Skeletal muscle satellite cell (primary cell): Measurements from ENCODE around the gene CCDC187.

Experiments
- H3K27me3 ChIP-seq: 2 replicates; pipeline ENCODE4 v1.7.0; 2013; ENCODE audit warnings: low read length; ENCODE audit not compliant: control insufficient read depth, insufficient read depth
- H3K36me3 ChIP-seq: 2 replicates; pipeline ENCODE4 v1.7.0; 2013; ENCODE audit warnings: mild to moderate bottlenecking, control low read depth, low read length; ENCODE audit not compliant: insufficient read depth
- H3K4me1 ChIP-seq: 2 replicates; pipeline ENCODE4 v1.7.0; 2013; ENCODE audit warnings: low read length; ENCODE audit not compliant: control insufficient read depth, insufficient read depth
- H3K4me2 ChIP-seq: 2 replicates; pipeline ENCODE4 v1.7.0; 2013; ENCODE audit warnings: mild to moderate bottlenecking, low read length
- H3K4me3 ChIP-seq: 2 replicates; pipeline ENCODE4 v1.7.0; 2013; ENCODE audit warnings: low read length
- H3K9ac ChIP-seq: 2 replicates; pipeline ENCODE4 v1.7.0; 2013; ENCODE audit warnings: mild to moderate bottlenecking, low read depth, low read length, moderate library complexity
- H3K9me3 ChIP-seq: replicated peaks from 2 replicates; pipeline ENCODE4 v1.7.0; 2013; ENCODE audit warnings: mild to moderate bottlenecking, control low read depth, low read length

The CCDC187 gene

DNA sequence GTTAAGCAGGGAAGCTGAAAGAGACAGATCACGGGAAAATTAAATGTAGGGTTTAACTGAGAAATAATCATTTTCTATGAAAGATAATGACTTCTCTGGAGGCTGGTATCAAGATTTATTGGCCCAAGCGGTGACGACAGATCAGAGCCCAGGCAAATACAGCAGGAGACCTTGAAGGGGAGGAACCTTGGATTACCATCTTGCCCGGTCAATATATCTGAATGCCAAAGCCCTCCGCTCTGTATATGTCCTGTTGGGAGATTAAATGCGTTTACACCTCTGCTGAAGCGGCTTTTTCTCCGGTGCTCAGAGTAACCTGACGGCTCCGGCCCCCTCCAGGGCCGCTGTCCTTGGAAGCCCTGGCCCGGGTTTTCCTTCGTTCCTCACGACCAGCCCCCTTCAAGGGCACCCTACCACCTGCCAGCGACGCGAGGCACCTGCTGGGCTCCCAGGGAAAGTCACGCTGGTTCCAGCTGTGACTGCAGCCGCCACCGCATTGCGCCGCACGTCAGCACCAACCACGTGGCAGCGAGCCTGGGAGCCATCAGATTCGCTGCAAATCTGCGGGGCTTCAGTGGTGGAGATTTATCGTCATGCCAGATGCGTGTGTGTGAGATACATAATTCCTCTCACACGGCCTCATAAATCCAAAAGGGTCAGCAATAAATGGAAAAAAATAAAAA, 53.9 kb downstream of the CCDC187 start:
- Histone ChIP-seq H3K4me3 (no peak overlapping the region), H3K36me3 (no peaks in the 10 kb centered on the region), H3K4me1 (peaks cover 9% of the 10 kb centered on the region), H3K9me3 (no peaks in the 10 kb centered on the region), H3K9ac (no peak overlapping the region), H3K4me2 (no peak overlapping the region), H3K27me3 (peaks cover 32% of the 10 kb centered on the region)

DNA sequence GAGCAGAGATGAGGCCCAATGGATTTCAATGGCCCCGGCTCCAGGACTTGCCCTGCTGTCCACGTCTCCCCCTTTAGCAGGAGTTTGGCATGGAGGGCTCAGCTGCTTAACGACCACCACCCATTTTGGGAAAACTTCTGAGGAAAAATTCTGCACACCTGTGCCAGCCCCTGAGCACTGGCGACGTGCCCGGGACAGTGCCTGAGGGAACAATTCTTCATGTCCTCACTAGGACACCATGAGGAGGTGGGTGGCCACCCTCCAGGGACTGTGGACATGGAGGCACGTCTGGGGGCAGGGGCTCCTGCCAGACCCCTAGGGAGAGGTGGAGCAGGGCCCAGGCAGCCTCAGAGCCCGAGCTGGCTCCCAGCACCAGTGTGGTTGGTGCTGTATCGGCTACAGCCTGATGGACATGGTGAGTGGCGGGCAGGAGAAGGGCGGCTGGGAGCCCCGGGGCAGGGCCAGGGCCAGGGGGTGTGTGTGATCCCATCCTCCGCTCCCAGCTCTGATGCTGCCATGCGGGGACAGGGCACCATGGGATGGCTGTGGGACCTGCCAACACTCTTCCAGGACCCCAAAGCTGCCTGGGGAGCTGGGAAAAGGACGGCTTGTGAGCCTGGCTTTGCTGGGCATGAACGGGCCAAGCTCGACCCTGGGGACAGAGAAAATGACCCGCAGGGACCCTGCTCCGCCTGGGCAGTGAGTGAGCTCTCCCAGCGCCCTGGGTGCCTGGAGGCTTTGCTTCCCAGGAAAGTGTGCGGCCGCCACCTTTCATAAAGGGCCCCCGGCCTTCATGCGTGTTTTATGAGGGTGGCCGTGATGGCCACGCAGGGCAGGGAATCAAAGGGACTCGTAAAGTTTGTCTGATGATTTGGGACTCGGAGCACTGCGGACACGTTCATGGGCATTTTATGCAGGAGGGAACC, 54.7 kb downstream of the CCDC187 start:
- Histone ChIP-seq H3K4me3 (no peak overlapping the region), H3K9ac (no peak overlapping the region), H3K9me3 (no peaks in the 10 kb centered on the region), H3K27me3 (peaks cover 32% of the 10 kb centered on the region), H3K36me3 (no peaks in the 10 kb centered on the region), H3K4me2 (no peak overlapping the region), H3K4me1 (peaks cover 9% of the 10 kb centered on the region)

DNA sequence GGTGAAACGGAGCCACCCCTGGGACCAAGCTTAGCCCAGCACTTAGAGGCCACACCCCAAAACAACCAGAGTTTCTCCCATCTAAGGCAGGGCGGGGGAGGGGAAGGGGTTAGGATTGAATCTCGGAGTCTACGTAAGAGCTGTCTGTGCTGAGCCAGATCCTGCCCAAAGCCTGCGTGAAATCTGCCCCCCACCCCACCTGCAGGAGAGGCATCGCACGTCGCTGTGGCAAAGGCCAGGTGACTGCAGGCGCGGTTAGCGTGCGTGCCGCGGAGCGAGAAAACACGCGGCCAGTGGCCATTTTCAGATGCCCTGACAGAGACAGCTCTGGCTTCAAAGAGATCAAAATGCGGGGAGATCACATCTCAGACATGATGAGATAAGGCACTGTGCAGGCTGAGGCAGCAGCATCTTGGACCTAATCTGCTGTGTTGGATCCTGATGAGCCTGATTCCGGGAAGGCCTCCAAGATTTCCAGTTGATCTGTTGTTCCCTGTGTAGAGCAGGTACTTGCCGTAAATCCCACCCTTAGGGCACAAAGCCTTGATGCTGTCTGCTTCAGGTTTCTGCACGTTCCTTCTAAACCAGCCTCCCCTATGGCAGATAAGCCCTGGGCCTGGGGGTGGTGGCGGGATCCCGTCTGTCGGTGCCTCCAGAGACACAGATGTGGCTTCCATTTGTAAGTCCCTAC, 55.8 kb downstream of the CCDC187 start:
- Histone ChIP-seq H3K9me3 (no peaks in the 10 kb centered on the region), H3K36me3 (no peaks in the 10 kb centered on the region), H3K9ac (no peak overlapping the region), H3K27me3 (peaks cover 32% of the 10 kb centered on the region), H3K4me2 (no peak overlapping the region), H3K4me3 (no peak overlapping the region), H3K4me1 (peaks cover 15% of the 10 kb centered on the region)

DNA sequence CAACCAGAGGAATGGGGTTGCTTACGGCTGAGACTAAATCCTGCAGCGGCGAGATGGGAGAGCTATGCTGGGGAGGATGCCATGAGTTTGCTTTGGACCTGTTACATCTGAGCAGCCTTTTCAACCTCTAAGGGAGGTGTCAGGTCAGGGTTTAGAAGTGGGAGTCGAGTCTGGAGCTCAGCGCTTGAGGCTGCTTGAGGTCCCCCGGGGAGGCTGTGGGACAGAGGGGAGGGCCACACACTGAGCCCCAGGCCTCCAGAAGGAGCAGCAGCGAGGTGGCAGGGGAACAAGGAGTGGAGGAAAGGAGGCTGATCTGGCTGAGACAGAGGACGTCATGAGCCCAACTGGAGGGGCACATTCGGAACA, 56.4 kb downstream of the CCDC187 start:
- Histone ChIP-seq H3K9ac (no peak overlapping the region), H3K36me3 (no peaks in the 10 kb centered on the region), H3K4me1 (peaks cover 15% of the 10 kb centered on the region), H3K4me3 (no peak overlapping the region), H3K4me2 (no peak overlapping the region), H3K27me3 (peaks cover 32% of the 10 kb centered on the region), H3K9me3 (no peaks in the 10 kb centered on the region)

DNA sequence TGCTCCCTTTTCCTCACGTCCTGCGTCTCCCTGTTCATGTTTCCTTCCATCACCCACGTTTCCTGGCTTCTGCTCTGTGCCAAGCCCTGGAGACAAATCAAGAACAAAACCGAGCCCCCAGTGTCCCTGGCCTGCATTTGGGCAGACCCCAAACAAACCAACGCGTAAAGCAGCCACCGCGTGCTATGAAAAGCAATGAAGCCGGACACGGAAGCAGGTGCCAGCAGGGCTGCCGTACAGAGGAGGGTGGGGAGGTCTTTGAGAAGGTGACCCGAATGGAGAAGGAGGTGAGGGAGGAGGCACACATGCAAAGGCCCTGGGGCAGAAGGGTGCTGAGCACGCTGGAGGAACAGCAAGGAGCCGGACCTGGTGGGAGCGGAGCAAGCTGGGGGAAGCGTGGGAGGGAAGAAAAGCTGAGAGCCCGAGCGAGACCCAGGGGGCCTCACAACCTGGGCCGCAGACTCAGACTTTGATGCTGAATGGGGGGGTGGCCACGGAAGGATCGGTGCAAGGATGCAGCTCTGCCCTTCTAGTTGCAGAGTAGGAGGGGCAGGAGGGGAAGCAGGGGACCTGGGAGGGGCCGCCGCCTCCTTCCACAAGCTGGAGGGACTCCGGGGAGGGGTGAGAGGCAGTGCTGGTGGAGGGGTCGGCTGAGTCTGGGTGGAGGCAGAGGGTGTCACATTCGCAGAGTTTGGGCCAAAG, 56.9 kb downstream of the CCDC187 start:
- H3K9me3 ChIP-seq: no peaks in the 10 kb centered on the region
- H3K4me1 ChIP-seq: peaks cover 15% of the 10 kb centered on the region
- no peak overlapping the region for H3K4me3 ChIP-seq
- H3K9ac ChIP-seq: no peak overlapping the region
- no peaks in the 10 kb centered on the region for H3K36me3 ChIP-seq
- H3K27me3 ChIP-seq: peaks cover 32% of the 10 kb centered on the region
- no peak overlapping the region for H3K4me2 ChIP-seq

DNA sequence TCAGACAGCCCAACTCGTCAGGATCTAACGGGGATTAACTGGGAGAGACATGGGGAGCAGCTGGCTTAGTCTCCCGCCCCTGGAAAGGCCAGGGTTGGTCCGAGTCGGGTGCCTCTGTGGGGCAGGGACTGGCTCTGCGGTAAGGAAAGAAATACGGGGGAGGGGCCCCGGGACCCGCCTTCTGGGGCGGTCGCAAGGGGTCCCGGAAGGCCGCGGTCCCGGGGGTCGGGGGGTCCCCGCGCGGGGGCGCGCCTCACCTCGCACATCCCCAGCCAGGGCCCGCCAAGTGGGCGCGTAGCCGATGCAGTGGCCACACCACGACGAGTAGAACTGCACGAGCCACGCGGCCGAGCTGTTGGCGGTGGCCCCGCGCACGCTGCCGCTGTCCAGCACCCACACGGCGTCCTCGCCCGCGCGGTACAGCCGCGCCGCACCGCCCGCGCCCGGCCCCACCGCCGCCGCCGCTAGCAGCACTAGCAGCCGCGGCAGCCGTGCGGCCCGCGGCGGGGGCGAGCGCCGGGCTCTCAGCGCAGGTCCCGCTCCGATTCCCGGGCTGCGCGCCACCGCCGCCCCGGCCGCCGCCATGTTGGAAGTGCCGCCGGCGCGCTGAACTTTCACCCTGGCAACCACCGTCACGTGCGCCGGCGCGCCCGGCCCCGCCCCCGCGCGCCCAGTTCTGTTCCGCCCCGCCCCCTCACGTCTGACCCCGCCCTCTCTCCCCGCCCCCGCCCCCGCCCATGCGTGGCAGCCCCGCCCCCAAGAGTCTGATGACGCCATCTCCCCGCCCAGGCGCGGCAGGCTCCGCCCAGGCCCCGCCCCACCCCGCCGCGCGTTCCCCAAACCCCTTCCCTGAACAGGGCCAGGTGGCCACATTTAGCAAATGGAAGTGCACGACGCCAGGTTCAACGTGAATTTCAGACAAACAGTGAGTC, 58.4 kb downstream of the CCDC187 start, which contains the start of gene QSOX2:
Gene QSOX2, minus strand, starts transcription at position 594 of the 932 bp plus-strand sequence. Its CDS starts 9 bp downstream, at position 585.
- peak within 1 kb of the TSS; percentile 95 for H3K4me2 ChIP-seq
- peak within 1 kb of the TSS; percentile 77 for H3K4me3 ChIP-seq
- H3K27me3 ChIP-seq: peaks cover 22% of the 10 kb centered on the region
- H3K9ac ChIP-seq: peak within 1 kb of the TSS; percentile 68
- H3K9me3 ChIP-seq: no peaks in the 10 kb centered on the region
- peaks cover 15% of the 10 kb centered on the region for H3K4me1 ChIP-seq
- no peaks in the 10 kb centered on the region for H3K36me3 ChIP-seq

DNA sequence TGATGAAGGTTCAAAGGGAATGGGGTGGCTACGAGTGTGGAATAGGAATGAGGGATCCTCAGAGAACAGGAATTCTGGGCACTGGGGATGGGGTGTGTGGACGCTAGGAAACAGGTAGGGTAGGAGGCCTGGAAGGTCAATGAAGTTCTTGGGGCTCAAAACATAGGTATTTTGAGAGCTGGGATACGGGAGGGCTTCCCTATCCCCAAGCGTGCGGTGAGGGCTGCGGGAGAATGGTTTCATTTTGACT, 59.0 kb downstream of the CCDC187 start:
- H3K9ac ChIP-seq: peak overlapping the region; percentile 68
- H3K36me3 ChIP-seq: no peaks in the 10 kb centered on the region
- no peaks in the 10 kb centered on the region for H3K9me3 ChIP-seq
- peak overlapping the region; percentile 77 for H3K4me3 ChIP-seq
- peaks cover 16% of the 10 kb centered on the region for H3K27me3 ChIP-seq
- H3K4me1 ChIP-seq: peaks cover 15% of the 10 kb centered on the region
- H3K4me2 ChIP-seq: peak overlapping the region; percentile 95

DNA sequence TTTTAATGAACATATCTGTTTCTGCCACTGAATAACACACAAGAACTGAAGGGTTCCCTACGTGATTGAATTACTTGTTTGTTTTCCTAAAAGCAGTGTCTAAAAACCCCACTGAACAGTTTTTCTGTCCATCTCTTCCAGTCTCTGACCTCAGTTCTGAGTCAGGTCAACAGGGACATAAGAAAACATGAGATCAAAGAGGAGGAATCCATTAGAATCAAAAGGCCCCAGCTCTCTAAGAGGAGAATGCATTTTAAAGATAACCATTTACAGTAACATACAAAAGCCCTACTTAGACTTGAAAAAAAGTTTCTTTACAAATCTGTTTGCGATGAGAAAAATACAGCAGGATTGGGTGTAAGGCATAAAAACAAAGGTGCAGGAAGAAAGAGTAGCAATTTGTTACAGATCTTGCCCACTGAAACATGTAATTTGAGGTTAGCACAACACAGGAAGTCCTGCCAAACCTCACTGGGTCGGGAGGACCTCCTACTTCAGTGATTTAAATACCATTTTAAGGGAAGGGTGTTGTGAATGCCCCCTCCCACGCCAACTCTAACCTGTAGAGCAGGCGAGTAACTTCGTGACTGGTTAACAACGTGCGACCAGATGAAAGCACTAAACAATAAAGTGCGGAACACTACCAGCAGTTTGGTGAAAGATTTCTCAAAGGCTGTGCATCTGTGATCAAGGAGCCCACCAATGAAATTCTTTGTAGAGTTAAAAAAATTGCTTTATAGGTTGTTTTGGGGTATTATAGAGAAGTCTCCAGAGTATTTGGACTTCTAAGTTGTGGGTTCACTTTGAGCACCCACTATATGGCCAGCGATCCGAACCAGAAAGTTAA, 59.5 kb downstream of the CCDC187 start:
- peaks cover 13% of the 10 kb centered on the region for H3K27me3 ChIP-seq
- no peaks in the 10 kb centered on the region for H3K9me3 ChIP-seq
- no peaks in the 10 kb centered on the region for H3K36me3 ChIP-seq
- H3K9ac ChIP-seq: peak overlapping the region; percentile 68
- H3K4me1 ChIP-seq: peaks cover 15% of the 10 kb centered on the region
- H3K4me2 ChIP-seq: peak overlapping the region; percentile 95
- peak overlapping the region; percentile 77 for H3K4me3 ChIP-seq

DNA sequence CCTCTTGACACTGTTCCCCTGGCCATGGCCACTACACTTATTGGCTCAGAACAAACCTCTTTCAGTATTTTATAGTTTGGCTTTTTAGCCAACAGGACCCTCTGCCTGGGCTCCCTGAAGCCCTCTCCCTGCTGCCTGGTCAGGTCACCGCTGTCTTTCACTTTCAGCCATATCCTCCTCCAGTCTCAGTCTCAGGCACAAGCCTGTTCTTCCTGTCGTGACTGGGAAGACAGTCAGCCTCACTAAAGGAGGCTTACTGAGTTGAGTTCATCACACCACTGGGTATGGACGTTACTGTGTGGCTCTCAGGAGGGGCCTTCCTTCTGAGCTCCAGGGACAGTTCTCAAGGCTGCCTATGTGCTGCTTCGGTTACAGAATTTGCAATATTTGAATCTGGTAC, 60.3 kb downstream of the CCDC187 start:
- H3K27me3 ChIP-seq: peaks cover 7% of the 10 kb centered on the region
- no peak overlapping the region for H3K4me3 ChIP-seq
- no peaks in the 10 kb centered on the region for H3K9me3 ChIP-seq
- H3K4me1 ChIP-seq: peaks cover 15% of the 10 kb centered on the region
- no peak overlapping the region for H3K9ac ChIP-seq
- H3K36me3 ChIP-seq: no peaks in the 10 kb centered on the region
- H3K4me2 ChIP-seq: no peak overlapping the region
